Stimulated activated naive CD8-positive, alpha-beta T cell treated with anti-CD3 and anti-CD28 coated beads, Interleukin-15, Interleukin-2, amounts not matched to agents 100 ng/mL and 50 ng/mL, for 24 hours (primary cell): ENCODE data around the gene TRIM58.

Experiments
- H3K27ac Mint-ChIP-seq: one replicate; pipeline ENCODE4 v1.8.0; 2021; ENCODE audit warnings: mild to moderate bottlenecking, mixed read lengths
- H3K27me3 Mint-ChIP-seq: one replicate; pipeline ENCODE4 v1.8.0; 2021; ENCODE audit warnings: mixed read lengths
- H3K36me3 Mint-ChIP-seq: one replicate; pipeline ENCODE4 v1.8.0; 2021; ENCODE audit warnings: low read depth, mixed read lengths
- H3K4me1 Mint-ChIP-seq: one replicate; pipeline ENCODE4 v1.8.0; 2021; ENCODE audit warnings: low read depth, mixed read lengths
- H3K4me3 Mint-ChIP-seq: one replicate; pipeline ENCODE4 v1.8.0; 2021; ENCODE audit warnings: mild to moderate bottlenecking, mixed read lengths
- H3K9me3 Mint-ChIP-seq: one replicate; pipeline ENCODE4 v1.8.0; 2021; ENCODE audit warnings: mixed read lengths

Gene TRIM58, protein sequence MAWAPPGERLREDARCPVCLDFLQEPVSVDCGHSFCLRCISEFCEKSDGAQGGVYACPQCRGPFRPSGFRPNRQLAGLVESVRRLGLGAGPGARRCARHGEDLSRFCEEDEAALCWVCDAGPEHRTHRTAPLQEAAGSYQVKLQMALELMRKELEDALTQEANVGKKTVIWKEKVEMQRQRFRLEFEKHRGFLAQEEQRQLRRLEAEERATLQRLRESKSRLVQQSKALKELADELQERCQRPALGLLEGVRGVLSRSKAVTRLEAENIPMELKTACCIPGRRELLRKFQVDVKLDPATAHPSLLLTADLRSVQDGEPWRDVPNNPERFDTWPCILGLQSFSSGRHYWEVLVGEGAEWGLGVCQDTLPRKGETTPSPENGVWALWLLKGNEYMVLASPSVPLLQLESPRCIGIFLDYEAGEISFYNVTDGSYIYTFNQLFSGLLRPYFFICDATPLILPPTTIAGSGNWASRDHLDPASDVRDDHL

GRCh38 chr1:247857069-247857984, at the start of gene TRIM58:
TSS of gene TRIM58 (plus strand) at chr1:247857187. CDS start at chr1:247857247, 60 bp downstream.
- Mint-ChIP-seq H3K9me3 (no peaks in the 10 kb centered on the region), H3K4me1 (peaks cover 15% of the 10 kb centered on the region), H3K4me3 (peak within 1 kb of the TSS; percentile 81), H3K36me3 (no peaks in the 10 kb centered on the region), H3K27me3 (peaks cover 48% of the 10 kb centered on the region), H3K27ac (no peak within 1 kb of the TSS)

DNA sequence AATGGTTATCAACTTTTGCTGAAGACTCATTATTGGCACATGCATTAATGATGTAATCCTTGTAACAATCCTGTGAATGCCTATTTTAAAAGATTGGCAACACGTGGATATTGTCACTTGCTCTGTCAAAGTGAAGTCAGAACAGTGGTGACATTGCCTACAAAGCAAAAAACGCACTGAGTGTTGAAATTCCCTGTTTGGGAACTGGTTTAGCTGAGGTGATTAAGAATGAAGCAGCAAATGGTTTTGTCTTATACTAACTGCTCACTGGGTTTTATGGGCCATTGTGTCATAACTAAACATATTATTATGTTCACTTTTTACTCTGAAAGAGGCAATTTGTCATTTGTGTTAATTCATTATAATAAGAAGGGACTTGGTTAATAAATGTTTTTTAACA, 44.4 kb upstream of the TRIM58 start:
- H3K4me3 Mint-ChIP-seq, result no peak overlapping the region
- H3K27ac Mint-ChIP-seq, result no peak overlapping the region
- H3K9me3 Mint-ChIP-seq, result no peaks in the 10 kb centered on the region
- no peaks in the 10 kb centered on the region for H3K4me1 Mint-ChIP-seq
- no peaks in the 10 kb centered on the region for H3K36me3 Mint-ChIP-seq
- H3K27me3 Mint-ChIP-seq, result no peaks in the 10 kb centered on the region

GRCh38 chr1:247822060-247822459, 34.9 kb upstream of the TRIM58 start:
- H3K27ac Mint-ChIP-seq, result no peak overlapping the region

GRCh38 chr1:247824023-247824422, 33.0 kb upstream of the TRIM58 start, which contains the start of gene OR14A16:
TSS of gene OR14A16 (minus strand) at chr1:247824119. CDS start at chr1:247815729, 8,390 bp downstream.
- Mint-ChIP-seq H3K27me3 (no peaks in the 10 kb centered on the region), H3K27ac (no peak within 1 kb of the TSS), H3K4me3 (no peak within 1 kb of the TSS), H3K9me3 (no peaks in the 10 kb centered on the region), H3K36me3 (no peaks in the 10 kb centered on the region), H3K4me1 (no peaks in the 10 kb centered on the region)

More at GRCh38 chr1:247822060-247822459, 34.9 kb upstream of the TRIM58 start:
- no peak overlapping the region for H3K4me3 Mint-ChIP-seq
- H3K36me3 Mint-ChIP-seq, result no peaks in the 10 kb centered on the region
- no peaks in the 10 kb centered on the region for H3K4me1 Mint-ChIP-seq
- H3K9me3 Mint-ChIP-seq, result no peaks in the 10 kb centered on the region
- H3K27me3 Mint-ChIP-seq, result no peaks in the 10 kb centered on the region

GRCh38 chr1:247825362-247825761, 31.6 kb upstream of the TRIM58 start:
- H3K4me3 Mint-ChIP-seq, result no peak overlapping the region
- no peak overlapping the region for H3K27ac Mint-ChIP-seq
- no peaks in the 10 kb centered on the region for H3K36me3 Mint-ChIP-seq
- no peaks in the 10 kb centered on the region for H3K9me3 Mint-ChIP-seq
- H3K27me3 Mint-ChIP-seq, result no peaks in the 10 kb centered on the region
- no peaks in the 10 kb centered on the region for H3K4me1 Mint-ChIP-seq

DNA sequence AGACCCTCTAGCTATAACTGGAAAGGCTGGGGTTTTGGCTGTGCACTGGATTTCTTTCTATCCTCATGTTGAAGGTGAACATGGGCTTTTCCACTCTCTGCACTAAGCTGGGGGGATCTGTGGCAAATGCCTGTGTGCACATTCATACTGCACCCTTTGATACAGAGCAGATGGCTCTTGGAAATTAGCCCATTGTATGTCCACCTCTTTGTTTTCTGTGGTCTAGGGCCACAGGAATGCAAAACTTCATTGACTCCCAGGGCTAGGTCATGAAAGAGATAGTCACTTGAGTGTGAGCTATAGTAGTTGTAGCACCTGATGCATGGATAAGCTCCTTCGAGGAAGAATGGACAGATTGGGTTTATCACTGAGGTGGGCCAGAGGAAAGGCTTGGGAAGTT, 27.3 kb upstream of the TRIM58 start:
- H3K27ac Mint-ChIP-seq, result no peak overlapping the region
- peaks cover 4% of the 10 kb centered on the region for H3K27me3 Mint-ChIP-seq
- no peaks in the 10 kb centered on the region for H3K36me3 Mint-ChIP-seq
- H3K4me3 Mint-ChIP-seq, result no peak overlapping the region
- no peaks in the 10 kb centered on the region for H3K4me1 Mint-ChIP-seq
- no peaks in the 10 kb centered on the region for H3K9me3 Mint-ChIP-seq

DNA sequence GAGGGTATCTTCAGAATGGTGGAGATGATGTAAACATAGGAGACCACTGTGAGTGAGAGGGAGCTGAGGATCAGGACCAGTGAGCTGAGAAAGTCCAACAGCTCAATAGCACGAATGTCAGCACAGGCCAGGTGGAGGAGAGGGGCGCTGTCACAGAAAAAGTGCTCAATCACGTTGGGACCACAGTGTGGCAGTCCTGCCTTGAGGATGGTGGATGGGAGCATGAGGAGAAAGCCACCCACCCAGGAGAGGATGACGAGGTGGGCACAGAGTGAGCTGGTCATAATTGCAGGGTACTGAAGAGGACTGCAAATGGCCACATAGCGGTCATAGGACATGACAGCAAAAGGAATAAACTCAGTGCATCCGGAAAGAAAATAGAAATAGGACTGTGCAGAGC, 23.4 kb upstream of the TRIM58 start:
- Mint-ChIP-seq H3K9me3 (no peaks in the 10 kb centered on the region), H3K36me3 (no peaks in the 10 kb centered on the region), H3K27me3 (peaks cover 4% of the 10 kb centered on the region), H3K4me1 (no peaks in the 10 kb centered on the region), H3K4me3 (no peak overlapping the region), H3K27ac (no peak overlapping the region)

DNA sequence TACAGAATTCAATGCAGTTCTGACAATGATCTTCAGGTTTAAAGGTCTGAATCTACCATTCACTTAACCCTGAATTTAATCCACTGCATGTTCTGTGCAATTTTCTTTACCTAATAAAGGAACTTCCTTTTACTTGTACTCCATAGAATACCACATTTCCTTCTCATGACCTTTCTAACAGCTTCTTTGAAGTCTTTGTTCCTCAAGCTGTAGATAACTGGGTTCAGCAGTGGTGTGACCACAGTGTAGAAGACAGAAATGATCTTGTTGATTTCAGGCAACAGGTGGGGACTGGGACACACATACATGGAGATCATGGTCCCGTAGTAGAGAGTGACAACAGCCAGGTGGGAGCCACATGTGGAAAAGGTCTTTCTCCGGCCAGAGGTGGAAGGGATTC, 16.2 kb upstream of the TRIM58 start:
- no peak overlapping the region for H3K4me3 Mint-ChIP-seq
- no peaks in the 10 kb centered on the region for H3K4me1 Mint-ChIP-seq
- no peaks in the 10 kb centered on the region for H3K9me3 Mint-ChIP-seq
- H3K27me3 Mint-ChIP-seq, result no peaks in the 10 kb centered on the region
- H3K36me3 Mint-ChIP-seq, result no peaks in the 10 kb centered on the region
- no peak overlapping the region for H3K27ac Mint-ChIP-seq

DNA sequence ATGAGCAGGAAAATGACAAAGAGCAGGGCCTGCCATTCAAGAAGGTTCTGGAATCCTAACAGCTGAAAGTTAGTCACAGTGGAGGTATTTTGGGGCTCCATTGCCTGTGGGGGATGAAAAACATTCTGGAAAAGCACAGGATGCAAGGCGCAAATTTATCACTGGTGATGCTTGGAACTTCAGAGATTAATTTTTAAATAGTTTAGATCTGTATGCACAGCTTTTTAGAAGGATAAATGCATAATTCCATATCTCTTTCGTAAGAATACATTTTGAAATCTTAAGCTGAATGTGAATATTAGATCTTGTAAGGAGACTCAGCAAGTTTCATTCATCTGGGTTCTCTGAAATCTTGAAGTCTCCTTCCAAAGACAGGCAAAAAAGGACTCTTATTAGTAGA, 15.2 kb upstream of the TRIM58 start, which contains the start of gene OR11L1:
Gene OR11L1, minus strand, starts transcription at position 101 of the 400 bp plus-strand sequence. Its CDS starts 0 bp downstream, at position 101.
- Mint-ChIP-seq H3K27ac (no peak within 1 kb of the TSS), H3K36me3 (no peaks in the 10 kb centered on the region), H3K4me3 (no peak within 1 kb of the TSS), H3K4me1 (no peaks in the 10 kb centered on the region), H3K27me3 (no peaks in the 10 kb centered on the region), H3K9me3 (no peaks in the 10 kb centered on the region)

DNA sequence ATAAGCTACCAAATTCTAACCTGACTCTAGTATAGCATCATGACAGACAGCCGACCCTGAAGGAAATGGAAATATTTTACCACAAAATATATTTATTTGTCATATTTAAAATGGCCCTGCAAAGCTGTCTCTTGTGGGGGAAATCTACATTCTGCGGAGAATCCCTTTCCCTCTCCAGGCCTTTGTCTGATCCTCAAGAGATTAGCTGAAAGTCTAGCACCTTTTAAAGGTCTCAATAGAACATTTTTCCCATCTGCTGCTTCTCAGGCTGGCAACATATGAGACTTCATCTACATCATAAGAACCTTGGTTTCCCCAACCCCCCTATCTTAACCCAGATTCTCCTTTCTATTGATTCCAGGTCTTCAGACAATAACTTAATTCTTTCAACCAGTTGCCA, 13.6 kb upstream of the TRIM58 start:
- H3K36me3 Mint-ChIP-seq, result no peaks in the 10 kb centered on the region
- H3K4me1 Mint-ChIP-seq, result no peaks in the 10 kb centered on the region
- H3K27ac Mint-ChIP-seq, result no peak overlapping the region
- no peaks in the 10 kb centered on the region for H3K9me3 Mint-ChIP-seq
- H3K4me3 Mint-ChIP-seq, result no peak overlapping the region
- no peaks in the 10 kb centered on the region for H3K27me3 Mint-ChIP-seq

DNA sequence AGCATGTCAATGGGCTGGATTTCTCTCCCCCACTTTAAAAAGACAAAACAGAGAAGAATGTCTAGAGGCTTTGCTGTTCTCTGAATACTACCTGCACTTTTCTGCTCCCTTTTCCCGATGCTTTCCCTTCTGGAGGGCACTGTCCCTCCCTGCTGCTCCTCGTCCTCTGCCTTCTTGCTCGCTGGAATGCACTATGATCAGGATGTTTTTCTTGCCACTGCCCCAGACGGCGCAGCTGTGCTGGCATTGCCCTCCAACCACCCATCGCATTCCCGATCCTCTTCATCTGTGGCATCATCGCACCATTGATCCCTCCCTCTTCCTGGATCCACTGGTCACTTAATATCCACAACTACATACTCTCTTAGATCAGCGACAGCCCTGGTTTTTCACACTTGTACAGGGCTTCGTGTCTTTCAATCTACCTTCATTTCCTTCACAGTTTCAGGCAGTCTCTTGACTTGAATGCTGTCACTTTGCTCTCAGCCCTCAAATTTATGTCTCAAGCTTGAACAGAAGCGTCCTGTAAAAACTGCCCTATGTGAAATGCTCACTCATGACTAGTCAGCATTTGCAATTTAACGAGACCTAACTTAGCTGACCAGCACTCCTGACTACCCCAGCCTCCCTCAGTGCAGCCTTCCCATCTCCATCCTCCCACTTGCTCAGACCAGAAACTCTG, 11.8 kb upstream of the TRIM58 start:
- Mint-ChIP-seq H3K27me3 (no peaks in the 10 kb centered on the region), H3K27ac (no peak overlapping the region), H3K36me3 (no peaks in the 10 kb centered on the region), H3K4me3 (no peak overlapping the region), H3K9me3 (no peaks in the 10 kb centered on the region), H3K4me1 (no peaks in the 10 kb centered on the region)

DNA sequence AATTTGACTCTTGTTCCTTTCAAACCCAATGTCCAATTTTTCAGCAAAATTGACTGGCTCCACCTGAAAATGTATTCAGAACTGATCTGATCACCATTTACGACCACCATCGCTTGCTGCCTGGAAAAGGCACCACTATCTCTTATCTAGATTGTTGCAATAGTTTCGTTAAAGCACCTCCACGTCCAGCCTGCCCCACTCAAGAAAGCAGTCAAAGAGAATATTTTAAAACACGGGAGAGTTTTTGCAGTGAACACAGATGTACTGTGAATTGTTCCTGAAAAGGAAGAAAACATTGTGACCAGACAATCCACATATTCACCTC, 11.3 kb upstream of the TRIM58 start:
- H3K27ac Mint-ChIP-seq, result no peak overlapping the region
- H3K9me3 Mint-ChIP-seq, result no peaks in the 10 kb centered on the region
- H3K36me3 Mint-ChIP-seq, result no peaks in the 10 kb centered on the region
- no peak overlapping the region for H3K4me3 Mint-ChIP-seq
- H3K4me1 Mint-ChIP-seq, result no peaks in the 10 kb centered on the region
- H3K27me3 Mint-ChIP-seq, result no peaks in the 10 kb centered on the region

DNA sequence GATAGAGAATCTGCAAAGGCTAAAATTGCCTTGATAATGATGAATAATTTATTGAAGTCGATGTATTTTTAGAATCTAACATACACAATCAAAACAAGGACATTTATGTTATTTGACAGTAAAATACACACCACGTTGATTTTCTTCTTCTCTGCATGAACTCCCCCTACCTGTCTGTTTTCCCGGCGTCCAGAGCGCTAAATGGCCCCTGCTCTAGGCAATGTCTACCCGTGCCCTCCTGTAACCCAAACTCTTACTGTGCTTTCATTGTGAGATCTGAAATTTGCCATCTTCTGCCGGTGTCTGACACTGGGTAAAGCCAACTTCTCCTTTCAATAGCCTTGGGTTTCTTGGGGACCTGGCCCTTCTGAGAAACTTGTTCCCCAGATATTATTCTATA, 8.6 kb upstream of the TRIM58 start:
- Mint-ChIP-seq H3K4me3 (no peak overlapping the region), H3K27me3 (peaks cover 7% of the 10 kb centered on the region), H3K9me3 (no peaks in the 10 kb centered on the region), H3K4me1 (no peaks in the 10 kb centered on the region), H3K36me3 (no peaks in the 10 kb centered on the region), H3K27ac (no peak overlapping the region)

- Mint-ChIP-seq H3K4me1 (no peaks in the 10 kb centered on the region), H3K36me3 (no peaks in the 10 kb centered on the region), H3K27ac (no peak overlapping the region), H3K27me3 (peaks cover 7% of the 10 kb centered on the region), H3K4me3 (no peak overlapping the region), H3K9me3 (no peaks in the 10 kb centered on the region)
Observed at GRCh38 chr1:247849616-247850015, 7.4 kb upstream of the TRIM58 start.
